K562 (cell line): Measurements from ENCODE around the gene EPS8. TPM values are rescaled to one million over a fixed set of nuclear protein-coding genes. Genes with fewer than 3 reads are reported as not detected.

Experiments
- ATAC-seq: fragments of 200-7000 bp; cut with Tn5 transposase; 3 replicates; pipeline ENCODE4 v1.9.1; 2020; ENCODE audit warnings: moderate library complexity
- BruUV-seq: library from RNA; stranded (reverse); fragments of 400-500 nt; replicated peaks from 2 replicates; lab custom pipeline; 2021; lab: Mats Ljungman, UMichigan
- CTCF ChIA-PET: fragments of 300-600 bp; formaldehyde crosslinking; extraction: SDS; loops from one replicate; lab custom pipeline; 2021; ENCODE audit warnings: low intra/inter-chr PET ratio; lab: Yijun Ruan, JAX
- POLR2A ChIA-PET: fragments of 300-600, 350-650 bp; sonication (Branson Sonifier 250); formaldehyde crosslinking; extraction: SDS; loops from one replicate; lab custom pipeline; 2021; ENCODE audit warnings: antibody characterized with exemption, inconsistent platforms; lab: Yijun Ruan, JAX
- DNase-seq, 4 experiments: peaks; one replicate each; pipeline versions ENCODE4 v3.0.0 to v3.0.0-alpha.2; 2011 to 2018; ENCODE audit warnings: low spot score in 3 of 4, mixed read lengths in 3 of 4; ENCODE audit errors: extremely low read depth in 1 of 4
- FAIRE-seq: peaks from 2 replicates; lab custom pipeline; 2011; peaks lifted over from hg19 to GRCh38; lab: Jason Lieb, UNC
- H2AFZ ChIP-seq: 2 replicates; pipeline ENCODE4 v1.6.0; 2011; ENCODE audit warnings: low read depth, low read length, control low read depth, inconsistent platforms
- H3K27ac ChIP-seq: fragments of 200-600 bp; 3 replicates; pipeline ENCODE4 v1.8.0; 2011; ENCODE audit warnings: low read depth, mild to moderate bottlenecking, control low read depth, inconsistent platforms, low read length, moderate library complexity, mixed read lengths; ENCODE audit errors: extremely low read depth
- H3K27me3 ChIP-seq, 2 experiments: fragments of 300-600 bp in 1 of 2; 2 replicates in 1 of 2; 3 replicates in 1 of 2; pipeline versions ENCODE4 v1.6.0 to v1.8.0; 2011; ENCODE audit warnings: inconsistent platforms in 2 of 2, low read length in 2 of 2, mild to moderate bottlenecking in 1 of 2, mixed read lengths in 1 of 2, moderate library complexity in 1 of 2; ENCODE audit not compliant: control insufficient read depth in 2 of 2, insufficient read depth in 2 of 2
- H3K36me3 ChIP-seq: fragments of 300-600 bp; 3 replicates; pipeline ENCODE4 v1.8.0; 2011; ENCODE audit warnings: mild to moderate bottlenecking, low read length, inconsistent platforms; ENCODE audit not compliant: control insufficient read depth, insufficient read depth
- H3K4me1 ChIP-seq, 2 experiments: fragments of 200-600 bp in 1 of 2; replicated peaks in 1 of 2; 2 replicates in 1 of 2; 3 replicates in 1 of 2; pipeline versions ENCODE4 v1.5.1 to v1.8.0; 2011; ENCODE audit warnings: inconsistent platforms in 2 of 2, low read length in 2 of 2, mild to moderate bottlenecking in 1 of 2, mixed read lengths in 1 of 2, moderate library complexity in 1 of 2; ENCODE audit not compliant: control insufficient read depth in 2 of 2, insufficient read depth in 2 of 2
- H3K4me2 ChIP-seq: 2 replicates; pipeline ENCODE4 v1.6.1; 2011; ENCODE audit warnings: low read length, control low read depth, inconsistent platforms, mixed read lengths; ENCODE audit not compliant: insufficient read depth
- H3K4me3 ChIP-seq: fragments of 200-600 bp; sonication (generic), shearing (Covaris generic); 2 replicates; pipeline ENCODE4 v1.5.1; 2016; ENCODE audit warnings: control low read depth, inconsistent platforms
- H3K79me2 ChIP-seq: fragments of 200-600 bp; 3 replicates; pipeline ENCODE4 v1.8.0; 2011; ENCODE audit warnings: low read length, inconsistent platforms; ENCODE audit not compliant: control insufficient read depth, insufficient read depth
- H3K9ac ChIP-seq, 2 experiments: 2 replicates each; pipeline versions ENCODE4 v1.6.0 to v1.6.1; 2011; ENCODE audit warnings: low read depth in 2 of 2, low read length in 2 of 2, control low read depth in 1 of 2, inconsistent platforms in 1 of 2, mild to moderate bottlenecking in 1 of 2, mixed read lengths in 1 of 2; ENCODE audit not compliant: insufficient read depth in 1 of 2
- H3K9me1 ChIP-seq: one replicate; pipeline ENCODE4 v1.6.0; 2011; ENCODE audit warnings: inconsistent platforms, mild to moderate bottlenecking, low read length, moderate library complexity; ENCODE audit not compliant: control insufficient read depth, insufficient read depth
- H3K9me3 ChIP-seq: replicated peaks from 2 replicates; pipeline ENCODE4 v1.5.1; 2011; ENCODE audit warnings: low read depth, low read length, inconsistent platforms; ENCODE audit not compliant: control insufficient read depth, insufficient read depth
- H4K20me1 ChIP-seq: replicated peaks from 2 replicates; pipeline ENCODE4 v1.6.1; 2011; ENCODE audit warnings: low read length, inconsistent platforms, mixed read lengths; ENCODE audit not compliant: control insufficient read depth, insufficient read depth
- HDAC8 ChIP-seq: fragments of 450-650 bp; IDR thresholded peaks from 2 replicates; pipeline ENCODE4 v1.6.1; 2016; ENCODE audit warnings: mild to moderate bottlenecking, missing genetic modification characterization, moderate library complexity, missing compliant biosample characterization
- MIER1 ChIP-seq: fragments of 450-650 bp; IDR thresholded peaks from 2 replicates; pipeline ENCODE4 v1.6.1; 2016; ENCODE audit warnings: antibody characterized with exemption, mild to moderate bottlenecking, low read depth
- NFATC3 ChIP-seq: fragments of 450-650 bp; IDR thresholded peaks from 2 replicates; pipeline ENCODE4 v1.6.1; 2017; ENCODE audit warnings: mild to moderate bottlenecking
- NR1H2 ChIP-seq: sonication (generic); formaldehyde crosslinking; IDR thresholded peaks from 2 replicates; pipeline ENCODE4 v1.4.0; 2020; ENCODE audit warnings: mild to moderate bottlenecking, missing genetic modification reagents
- RBM15 ChIP-seq: fragments of 200-400 bp; formaldehyde crosslinking; IDR thresholded peaks from 2 replicates; pipeline ENCODE4 v1.6.1; 2018; ENCODE audit warnings: mild to moderate bottlenecking, low read length, moderate library complexity; ENCODE audit not compliant: insufficient read depth
- SRSF9 ChIP-seq: fragments of 200-400 bp; formaldehyde crosslinking; IDR thresholded peaks from 2 replicates; pipeline ENCODE4 v1.6.1; 2017; ENCODE audit warnings: low read depth, low read length, borderline replicate concordance
- TFAM ChIP-seq: fragments of 250-450 bp; sonication (Bioruptor Pico); conservative IDR thresholded peaks from 2 replicates; pipeline ENCODE4 v1.5.0; 2021; ENCODE audit warnings: mild to moderate bottlenecking, moderate library complexity
- YY1 ChIP-seq, 3 experiments: IDR thresholded peaks; 2 replicates each; pipeline ENCODE4 v1.6.1; 2011; ENCODE audit warnings: low read length in 2 of 3, mild to moderate bottlenecking in 2 of 3, moderate library complexity in 2 of 3, borderline replicate concordance in 1 of 3, control low read depth in 1 of 3, low read depth in 1 of 3; ENCODE audit not compliant: insufficient read depth in 3 of 3, insufficient replicate concordance in 2 of 3, control insufficient read depth in 1 of 3, insufficient read length in 1 of 3; ENCODE audit errors: extremely low read depth in 1 of 3
- ZNF175 ChIP-seq: fragments of 200-800 bp; sonication (Bioruptor generic); IDR thresholded peaks from 2 replicates; pipeline ENCODE4 v1.6.1; 2016; ENCODE audit warnings: low read depth, mild to moderate bottlenecking, missing genetic modification characterization, missing compliant biosample characterization
- WGBS: fragments of 100-300 bp; shearing (Covaris generic); methylation state at CpG from one replicate; pipeline ENCODE4 v1.1.6; 2016; ENCODE audit warnings: low coverage, mixed read lengths; ENCODE audit not compliant: insufficient coverage; ENCODE audit errors: missing lambda C conversion rate; 5-methylcytosine and 5-hydroxymethylcytosine counted together
- in situ Hi-C: fragments of 300-500 bp; cut with MboI; formaldehyde crosslinking; loops from 4 replicates; pipeline ENCODE4 v1.15.0; 2018; ENCODE audit warnings: inconsistent platforms, mixed read lengths
- intact Hi-C: fragments of 100-400 bp; cut with micrococcal nuclease; formaldehyde crosslinking; loops from 2 replicates; pipeline ENCODE4 v1.14.2; 2022
- polyA plus RNA-seq, 8 experiments: library from polyadenylated mRNA; depleted of rRNA in 4 of 8; stranded (reverse) in 5 of 8; unstranded in 3 of 8; fragments of >200 nt; fragmentation: Nextera tagmentation in 2 of 8; fragmentation: Illumina TruSeq in 1 of 8; extraction: Ambion mirVana in 2 of 8; extraction: Trizol in 1 of 8; gene quantifications; 2 replicates each; pipeline versions ENCODE4 v1.2.1 to v1.2.3, GENCODE V29; 2011 to 2014; ENCODE audit warnings: inconsistent platforms in 1 of 8, missing spikeins in 1 of 8
- total RNA-seq, 7 experiments: library from RNA; depleted of rRNA in 6 of 7; stranded (reverse); fragments of >200 nt in 6 of 7; fragmentation: Illumina TruSeq in 2 of 7; extraction: Trizol in 2 of 7; gene quantifications; 2 replicates each; pipeline versions ENCODE4 v1.2.1 to v1.2.3, GENCODE V29; 2011 to 2021; ENCODE audit warnings: low replicate concordance in 1 of 7
- TF ChIP-seq, protein P1 (sequence below): fragments of 250-450 bp; sonication (Bioruptor Pico); IDR thresholded peaks from 2 replicates; pipeline ENCODE4 v1.8.0; 2022; ENCODE audit warnings: inconsistent platforms
- TF ChIP-seq, protein P2 (sequence below): sonication (generic); formaldehyde crosslinking; IDR thresholded peaks from 2 replicates; pipeline ENCODE4 v1.8.0; 2023; ENCODE audit warnings: mild to moderate bottlenecking, missing genetic modification reagents
- TF ChIP-seq, protein P3 (sequence below): fragments of 250-450 bp; sonication (Bioruptor Pico); IDR thresholded peaks from 2 replicates; pipeline ENCODE4 v1.4.0; 2020; ENCODE audit warnings: mild to moderate bottlenecking
- TF ChIP-seq, protein P4 (sequence below): sonication (generic); formaldehyde crosslinking; IDR thresholded peaks from 2 replicates; pipeline ENCODE4 v1.8.1; 2022; ENCODE audit warnings: missing genetic modification reagents

Gene EPS8
- total and polyA plus RNA-seq, 9 of the 15 experiments (the other 6 are each of a cell fraction or from before 2014, with no cell fraction given), result 0.10 to 1.9 (median 0.33) TPM

DNA sequence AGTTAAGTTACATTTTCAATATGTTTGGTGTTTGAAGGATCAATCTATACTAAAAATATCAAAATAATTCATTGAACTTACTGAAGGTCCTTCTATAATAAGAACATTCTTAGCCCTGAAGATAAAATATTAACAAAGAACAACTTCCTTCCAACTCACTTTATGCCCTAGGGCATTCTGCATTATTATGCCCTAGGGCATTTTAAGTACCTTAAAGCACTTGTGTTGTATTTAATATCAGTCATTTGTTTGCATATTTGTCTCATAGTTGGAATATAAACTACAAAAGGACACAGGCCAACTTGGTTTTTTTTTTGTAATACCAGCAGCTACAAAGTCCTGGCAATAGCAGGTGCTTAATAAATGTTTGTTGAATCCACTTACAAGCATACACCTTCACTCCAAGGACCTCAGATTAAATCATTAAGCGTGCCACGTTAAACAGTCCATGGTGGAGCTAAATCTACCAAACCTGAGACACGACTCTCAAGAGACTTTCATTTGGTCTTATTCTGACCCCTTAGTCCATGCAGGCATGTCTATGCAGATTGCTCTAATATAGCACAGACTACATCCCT lies 50.7 kb downstream of the EPS8 start:
- ChIA-PET POLR2A (interaction anchor here (0.6 kb wide), 1 partner anchor 116 kb away, joined by 3 read pairs; no protein-coding TSS in a partner anchor), CTCF (no interaction called here)
- BruUV-seq, result no TSS peak
- FAIRE-seq (no peak), ATAC-seq (no peak), DNase-seq (no peak)
- no peaks in the 10 kb centered on the region for H4K20me1 ChIP-seq
- H3K9ac ChIP-seq, result no peak overlapping the region
- 0% methylated on average over 1 of the region's 3 CpGs for WGBS
- no peaks in the 10 kb centered on the region for H3K79me2 ChIP-seq
- no peaks in the 10 kb centered on the region for H3K27me3 ChIP-seq
- no peaks in the 10 kb centered on the region for H3K4me1 ChIP-seq
- TF ChIP-seq, protein P1, sequence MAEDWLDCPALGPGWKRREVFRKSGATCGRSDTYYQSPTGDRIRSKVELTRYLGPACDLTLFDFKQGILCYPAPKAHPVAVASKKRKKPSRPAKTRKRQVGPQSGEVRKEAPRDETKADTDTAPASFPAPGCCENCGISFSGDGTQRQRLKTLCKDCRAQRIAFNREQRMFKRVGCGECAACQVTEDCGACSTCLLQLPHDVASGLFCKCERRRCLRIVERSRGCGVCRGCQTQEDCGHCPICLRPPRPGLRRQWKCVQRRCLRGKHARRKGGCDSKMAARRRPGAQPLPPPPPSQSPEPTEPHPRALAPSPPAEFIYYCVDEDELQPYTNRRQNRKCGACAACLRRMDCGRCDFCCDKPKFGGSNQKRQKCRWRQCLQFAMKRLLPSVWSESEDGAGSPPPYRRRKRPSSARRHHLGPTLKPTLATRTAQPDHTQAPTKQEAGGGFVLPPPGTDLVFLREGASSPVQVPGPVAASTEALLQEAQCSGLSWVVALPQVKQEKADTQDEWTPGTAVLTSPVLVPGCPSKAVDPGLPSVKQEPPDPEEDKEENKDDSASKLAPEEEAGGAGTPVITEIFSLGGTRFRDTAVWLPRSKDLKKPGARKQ (CRISPR knock-in tag), result no peak
- TF ChIP-seq RBM15, result no peak
- TF ChIP-seq MIER1, result no peak
- TF ChIP-seq, protein P2, sequence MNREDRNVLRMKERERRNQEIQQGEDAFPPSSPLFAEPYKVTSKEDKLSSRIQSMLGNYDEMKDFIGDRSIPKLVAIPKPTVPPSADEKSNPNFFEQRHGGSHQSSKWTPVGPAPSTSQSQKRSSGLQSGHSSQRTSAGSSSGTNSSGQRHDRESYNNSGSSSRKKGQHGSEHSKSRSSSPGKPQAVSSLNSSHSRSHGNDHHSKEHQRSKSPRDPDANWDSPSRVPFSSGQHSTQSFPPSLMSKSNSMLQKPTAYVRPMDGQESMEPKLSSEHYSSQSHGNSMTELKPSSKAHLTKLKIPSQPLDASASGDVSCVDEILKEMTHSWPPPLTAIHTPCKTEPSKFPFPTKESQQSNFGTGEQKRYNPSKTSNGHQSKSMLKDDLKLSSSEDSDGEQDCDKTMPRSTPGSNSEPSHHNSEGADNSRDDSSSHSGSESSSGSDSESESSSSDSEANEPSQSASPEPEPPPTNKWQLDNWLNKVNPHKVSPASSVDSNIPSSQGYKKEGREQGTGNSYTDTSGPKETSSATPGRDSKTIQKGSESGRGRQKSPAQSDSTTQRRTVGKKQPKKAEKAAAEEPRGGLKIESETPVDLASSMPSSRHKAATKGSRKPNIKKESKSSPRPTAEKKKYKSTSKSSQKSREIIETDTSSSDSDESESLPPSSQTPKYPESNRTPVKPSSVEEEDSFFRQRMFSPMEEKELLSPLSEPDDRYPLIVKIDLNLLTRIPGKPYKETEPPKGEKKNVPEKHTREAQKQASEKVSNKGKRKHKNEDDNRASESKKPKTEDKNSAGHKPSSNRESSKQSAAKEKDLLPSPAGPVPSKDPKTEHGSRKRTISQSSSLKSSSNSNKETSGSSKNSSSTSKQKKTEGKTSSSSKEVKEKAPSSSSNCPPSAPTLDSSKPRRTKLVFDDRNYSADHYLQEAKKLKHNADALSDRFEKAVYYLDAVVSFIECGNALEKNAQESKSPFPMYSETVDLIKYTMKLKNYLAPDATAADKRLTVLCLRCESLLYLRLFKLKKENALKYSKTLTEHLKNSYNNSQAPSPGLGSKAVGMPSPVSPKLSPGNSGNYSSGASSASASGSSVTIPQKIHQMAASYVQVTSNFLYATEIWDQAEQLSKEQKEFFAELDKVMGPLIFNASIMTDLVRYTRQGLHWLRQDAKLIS, result no peak
- no peak for TF ChIP-seq SRSF9
- TF ChIP-seq NR1H2 (CRISPR knock-in tag), result no peak
- TF ChIP-seq, protein P3, sequence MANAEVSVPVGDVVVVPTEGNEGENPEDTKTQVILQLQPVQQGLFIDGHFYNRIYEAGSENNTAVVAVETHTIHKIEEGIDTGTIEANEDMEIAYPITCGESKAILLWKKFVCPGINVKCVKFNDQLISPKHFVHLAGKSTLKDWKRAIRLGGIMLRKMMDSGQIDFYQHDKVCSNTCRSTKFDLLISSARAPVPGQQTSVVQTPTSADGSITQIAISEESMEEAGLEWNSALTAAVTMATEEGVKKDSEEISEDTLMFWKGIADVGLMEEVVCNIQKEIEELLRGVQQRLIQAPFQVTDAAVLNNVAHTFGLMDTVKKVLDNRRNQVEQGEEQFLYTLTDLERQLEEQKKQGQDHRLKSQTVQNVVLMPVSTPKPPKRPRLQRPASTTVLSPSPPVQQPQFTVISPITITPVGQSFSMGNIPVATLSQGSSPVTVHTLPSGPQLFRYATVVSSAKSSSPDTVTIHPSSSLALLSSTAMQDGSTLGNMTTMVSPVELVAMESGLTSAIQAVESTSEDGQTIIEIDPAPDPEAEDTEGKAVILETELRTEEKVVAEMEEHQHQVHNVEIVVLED (CRISPR knock-in tag), result no peak
- no peak for TF ChIP-seq TFAM (CRISPR knock-in tag)
- no peak for TF ChIP-seq ZNF175 (CRISPR knock-in tag)
- TF ChIP-seq, protein P4, sequence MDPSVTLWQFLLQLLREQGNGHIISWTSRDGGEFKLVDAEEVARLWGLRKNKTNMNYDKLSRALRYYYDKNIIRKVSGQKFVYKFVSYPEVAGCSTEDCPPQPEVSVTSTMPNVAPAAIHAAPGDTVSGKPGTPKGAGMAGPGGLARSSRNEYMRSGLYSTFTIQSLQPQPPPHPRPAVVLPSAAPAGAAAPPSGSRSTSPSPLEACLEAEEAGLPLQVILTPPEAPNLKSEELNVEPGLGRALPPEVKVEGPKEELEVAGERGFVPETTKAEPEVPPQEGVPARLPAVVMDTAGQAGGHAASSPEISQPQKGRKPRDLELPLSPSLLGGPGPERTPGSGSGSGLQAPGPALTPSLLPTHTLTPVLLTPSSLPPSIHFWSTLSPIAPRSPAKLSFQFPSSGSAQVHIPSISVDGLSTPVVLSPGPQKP (CRISPR knock-in tag), result no peak
- no peak for TF ChIP-seq NFATC3
- no peak for TF ChIP-seq HDAC8 (tag)
- no peak for TF ChIP-seq YY1 (IDR thresholded peaks at IDR 0.05; ENCODE audit: borderline replicate concordance in 1 of 3, control insufficient read depth in 1 of 3, extremely low read depth in 1 of 3, insufficient read depth in 3 of 3, insufficient read length in 1 of 3, insufficient replicate concordance in 2 of 3, low read depth in 1 of 3, low read length in 2 of 3)
- H3K4me3 ChIP-seq, result no peak overlapping the region
- intact Hi-C loops (no loop called here), in situ Hi-C loops (no loop called here)
- no peak overlapping the region for H3K4me2 ChIP-seq
- no peaks in the 10 kb centered on the region for H3K36me3 ChIP-seq
- no peaks in the 10 kb centered on the region for H3K9me3 ChIP-seq
- H2AFZ ChIP-seq, result no peak overlapping the region
- no peaks in the 10 kb centered on the region for H3K9me1 ChIP-seq
- H3K27ac ChIP-seq, result no peak overlapping the region
